ENCODE data around the gene CFAP299. TPM values are rescaled to one million over a fixed set of nuclear protein-coding genes. Genes with fewer than 3 reads are reported as not detected.

Gene CFAP299
- total RNA-seq, 1 experiment from 2014 or later = not detected

- no peaks in the 10 kb centered on the region for H4K20me1 ChIP-seq (ENCODE audit: insufficient read depth)
- no peak overlapping the region for H3K4me3 ChIP-seq
- TF ChIP-seq EZH2 (IDR thresholded peaks at IDR 0.05; ENCODE audit: low read depth) = no peak
- TF ChIP-seq, protein P1, sequence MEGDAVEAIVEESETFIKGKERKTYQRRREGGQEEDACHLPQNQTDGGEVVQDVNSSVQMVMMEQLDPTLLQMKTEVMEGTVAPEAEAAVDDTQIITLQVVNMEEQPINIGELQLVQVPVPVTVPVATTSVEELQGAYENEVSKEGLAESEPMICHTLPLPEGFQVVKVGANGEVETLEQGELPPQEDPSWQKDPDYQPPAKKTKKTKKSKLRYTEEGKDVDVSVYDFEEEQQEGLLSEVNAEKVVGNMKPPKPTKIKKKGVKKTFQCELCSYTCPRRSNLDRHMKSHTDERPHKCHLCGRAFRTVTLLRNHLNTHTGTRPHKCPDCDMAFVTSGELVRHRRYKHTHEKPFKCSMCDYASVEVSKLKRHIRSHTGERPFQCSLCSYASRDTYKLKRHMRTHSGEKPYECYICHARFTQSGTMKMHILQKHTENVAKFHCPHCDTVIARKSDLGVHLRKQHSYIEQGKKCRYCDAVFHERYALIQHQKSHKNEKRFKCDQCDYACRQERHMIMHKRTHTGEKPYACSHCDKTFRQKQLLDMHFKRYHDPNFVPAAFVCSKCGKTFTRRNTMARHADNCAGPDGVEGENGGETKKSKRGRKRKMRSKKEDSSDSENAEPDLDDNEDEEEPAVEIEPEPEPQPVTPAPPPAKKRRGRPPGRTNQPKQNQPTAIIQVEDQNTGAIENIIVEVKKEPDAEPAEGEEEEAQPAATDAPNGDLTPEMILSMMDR (conservative IDR thresholded peaks at IDR 0.05) = no peak
- H3F3A ChIP-seq (ENCODE audit: insufficient read depth, low read depth) = no peaks in the 10 kb centered on the region
- no peak overlapping the region for H2AFZ ChIP-seq
- ChIA-PET POLR2A (ENCODE audit: unreplicated experiment) (interaction anchor here (0.6 kb wide), 1 partner anchor 14 kb away, joined by 7 read pairs; no protein-coding TSS in a partner anchor), CTCF (no interaction called here)
- BruUV-seq (replicated peaks) = no TSS peak
- H3K4me1 ChIP-seq (replicated peaks; ENCODE audit: insufficient read depth) = no peaks in the 10 kb centered on the region
- H3K9me3 ChIP-seq (ENCODE audit: insufficient read depth, low read depth) = no peaks in the 10 kb centered on the region
- no peaks in the 10 kb centered on the region for H3K36me3 ChIP-seq (ENCODE audit: low read depth)
- DNase-seq = no peak
- H3K27me3 ChIP-seq (ENCODE audit: insufficient read depth, low read depth) = no peaks in the 10 kb centered on the region
- no peak overlapping the region for H3K4me2 ChIP-seq
- no peaks in the 10 kb centered on the region for H3K79me2 ChIP-seq (ENCODE audit: low read depth)
- intact Hi-C loops (cut with micrococcal nuclease; ENCODE audit: unreplicated experiment) = no loop called here
- H3K27ac ChIP-seq = no peak overlapping the region
- no peaks in the 10 kb centered on the region for H3K9me2 ChIP-seq (ENCODE audit: insufficient read depth)
These were observed 202.9 kb downstream of the CFAP299 start for GRCh38 chr4:80538276-80538926.

DNA sequence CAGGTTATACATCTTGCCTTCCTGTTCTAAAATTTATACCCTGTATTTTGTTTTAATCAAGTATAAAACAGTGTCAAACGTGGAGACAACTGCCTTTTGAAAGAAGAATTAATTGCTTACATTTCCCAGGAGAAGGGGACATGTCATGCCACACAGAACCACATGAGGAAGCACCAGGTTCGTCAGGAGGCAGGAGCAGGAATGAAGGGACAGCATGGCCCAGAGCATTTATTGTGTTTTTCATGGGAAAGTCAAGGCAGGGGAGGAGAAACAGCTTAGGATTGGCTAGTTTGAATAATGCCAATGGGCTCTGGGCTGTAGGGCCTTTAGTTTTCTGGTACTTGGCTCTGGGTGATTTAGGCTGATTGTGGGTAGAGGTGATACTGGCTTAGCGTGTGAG is 203.7 kb downstream of the CFAP299 start:
- no peaks in the 10 kb centered on the region for H4K20me1 ChIP-seq (ENCODE audit: insufficient read depth)
- H3K27me3 ChIP-seq (ENCODE audit: insufficient read depth, low read depth) = no peaks in the 10 kb centered on the region
- H3K79me2 ChIP-seq (ENCODE audit: low read depth) = no peaks in the 10 kb centered on the region
- no TSS peak for BruUV-seq (replicated peaks)
- intact Hi-C loops (cut with micrococcal nuclease; ENCODE audit: unreplicated experiment) = no loop called here
- ChIA-PET CTCF (no interaction called here), POLR2A (ENCODE audit: unreplicated experiment) (no interaction called here)
- H3K9me3 ChIP-seq (ENCODE audit: insufficient read depth, low read depth) = no peaks in the 10 kb centered on the region
- no peaks in the 10 kb centered on the region for H3F3A ChIP-seq (ENCODE audit: insufficient read depth, low read depth)
- no peaks in the 10 kb centered on the region for H3K9me2 ChIP-seq (ENCODE audit: insufficient read depth)
- no peaks in the 10 kb centered on the region for H3K4me1 ChIP-seq (replicated peaks; ENCODE audit: insufficient read depth)
- no peak overlapping the region for H3K4me3 ChIP-seq
- no peak for TF ChIP-seq EZH2 (IDR thresholded peaks at IDR 0.05; ENCODE audit: low read depth)
- TF ChIP-seq, protein P1 (conservative IDR thresholded peaks at IDR 0.05) = no peak
- no peak for DNase-seq
- no peak overlapping the region for H3K27ac ChIP-seq
- no peak overlapping the region for H3K4me2 ChIP-seq
- no peaks in the 10 kb centered on the region for H3K36me3 ChIP-seq (ENCODE audit: low read depth)
- no peak overlapping the region for H2AFZ ChIP-seq

GRCh38 chr4:80540349-80540748 is 204.8 kb downstream of the CFAP299 start:
- Histone ChIP-seq H3K9me2 (ENCODE audit: insufficient read depth) (no peaks in the 10 kb centered on the region), H3F3A (ENCODE audit: insufficient read depth, low read depth) (no peaks in the 10 kb centered on the region), H2AFZ (no peak overlapping the region), H3K4me1 (replicated peaks; ENCODE audit: insufficient read depth) (no peaks in the 10 kb centered on the region), H4K20me1 (ENCODE audit: insufficient read depth) (no peaks in the 10 kb centered on the region), H3K36me3 (ENCODE audit: low read depth) (no peaks in the 10 kb centered on the region), H3K27me3 (ENCODE audit: insufficient read depth, low read depth) (no peaks in the 10 kb centered on the region), H3K9me3 (ENCODE audit: insufficient read depth, low read depth) (no peaks in the 10 kb centered on the region), H3K27ac (no peak overlapping the region), H3K4me3 (no peak overlapping the region), H3K4me2 (no peak overlapping the region), H3K79me2 (ENCODE audit: low read depth) (no peaks in the 10 kb centered on the region)
- ChIA-PET POLR2A (ENCODE audit: unreplicated experiment) (no interaction called here), CTCF (no interaction called here)
- no peak for DNase-seq
- TF ChIP-seq EZH2 (IDR thresholded peaks at IDR 0.05; ENCODE audit: low read depth) = no peak
- TF ChIP-seq, protein P1 (conservative IDR thresholded peaks at IDR 0.05) = no peak
- BruUV-seq (replicated peaks) = no TSS peak
- intact Hi-C loops (cut with micrococcal nuclease; ENCODE audit: unreplicated experiment) = no loop called here
